ENCODE results near the gene REXO1.

REXO1 gene

GRCh38 chr19:1783874-1784273 lies 64.4 kb downstream of the REXO1 start:
- no peak for DNase-seq

GRCh38 chr19:1783354-1783753 lies 64.9 kb downstream of the REXO1 start:
- no peak for DNase-seq

GRCh38 chr19:1782521-1782920 lies 65.8 kb downstream of the REXO1 start:
- DNase-seq, result no peak

GRCh38 chr19:1780272-1780958 lies 67.9 kb downstream of the REXO1 start:
- no peak for DNase-seq

GRCh38 chr19:1779574-1779973 lies 68.7 kb downstream of the REXO1 start:
- no peak for DNase-seq

- no peak for DNase-seq
These were observed 71.1 kb downstream of the REXO1 start for GRCh38 chr19:1777149-1777548.

- no peak for DNase-seq
These were observed 71.6 kb downstream of the REXO1 start for GRCh38 chr19:1776606-1777147.

GRCh38 chr19:1775951-1776605 lies 72.2 kb downstream of the REXO1 start:
- DNase-seq, result no peak

GRCh38 chr19:1774989-1775772 lies 73.1 kb downstream of the REXO1 start:
- no peak for DNase-seq

GRCh38 chr19:1773184-1773583 lies 75.1 kb downstream of the REXO1 start:
- no peak for DNase-seq

- no peak for DNase-seq
These were observed 77.3 kb downstream of the REXO1 start for GRCh38 chr19:1770866-1771576.

GRCh38 chr19:1769645-1769985 lies 78.7 kb downstream of the REXO1 start:
- DNase-seq, result no peak

- DNase-seq, result no peak
These were observed 79.2 kb downstream of the REXO1 start for GRCh38 chr19:1768918-1769644.

GRCh38 chr19:1768248-1768647 lies 80.0 kb downstream of the REXO1 start:
- DNase-seq, result no peak

- DNase-seq, result no peak
These were observed 80.8 kb downstream of the REXO1 start for GRCh38 chr19:1767464-1767933.

- no peak for DNase-seq
These were observed 81.4 kb downstream of the REXO1 start for GRCh38 chr19:1766800-1767352.

GRCh38 chr19:1765904-1766799 lies 82.1 kb downstream of the REXO1 start:
- no peak for DNase-seq
